Stimulated activated CD4-positive, alpha-beta T cell treated with anti-CD3 and anti-CD28 coated beads, Interleukin-4, amount 100 ng/mL, for 48 hours (primary cell): ENCODE data around the gene PLBD2.
"Not testable (repeated sequence)": the region's sequence is repeated elsewhere in the genome, so short reads cannot be mapped to it uniquely, and the experiment has no call there.

ENCODE experiments used
- DNase-seq, 2 donors: peaks; one replicate each; pipeline ENCODE4 v3.0.0-alpha.2; 2020; ENCODE audit warnings: low read depth in 2 of 2

Gene PLBD2

GRCh38 chr12:113333877-113334785 lies 24.3 kb upstream of the PLBD2 start:
- no peak for DNase-seq

- peak; percentile 75 to 93 for DNase-seq
Observed at GRCh38 chr12:113334786-113335539, 23.4 kb upstream of the PLBD2 start, which contains the start of gene SLC8B1. Gene SLC8B1 (minus strand): TSS chr12:113335109. CDS start chr12:113332878, 2,231 bp downstream.

- no peak for DNase-seq
Observed at GRCh38 chr12:113339540-113339939, 18.8 kb upstream of the PLBD2 start.

GRCh38 chr12:113340061-113340460 lies 18.3 kb upstream of the PLBD2 start:
- DNase-seq = no peak

GRCh38 chr12:113341535-113341934 lies 16.9 kb upstream of the PLBD2 start:
- no peak for DNase-seq

- no peak for DNase-seq
Observed at GRCh38 chr12:113345318-113345717, 13.1 kb upstream of the PLBD2 start.

GRCh38 chr12:113346353-113346752 lies 12.0 kb upstream of the PLBD2 start:
- no peak for DNase-seq

- DNase-seq = no peak
Observed at GRCh38 chr12:113347107-113347506, 11.3 kb upstream of the PLBD2 start.

- DNase-seq = no peak
Observed at GRCh38 chr12:113347892-113348291, 10.5 kb upstream of the PLBD2 start.

GRCh38 chr12:113348849-113349536 lies 9.4 kb upstream of the PLBD2 start:
- DNase-seq = no peak

- DNase-seq = no peak
Observed at GRCh38 chr12:113351089-113351488, 7.3 kb upstream of the PLBD2 start.

GRCh38 chr12:113354192-113354591 lies 4.2 kb upstream of the PLBD2 start:
- not testable (repeated sequence) for DNase-seq

- DNase-seq = no peak
Observed at GRCh38 chr12:113359133-113359938, 949 bp downstream of the PLBD2 start.

GRCh38 chr12:113359939-113360748 lies 1.8 kb downstream of the PLBD2 start:
- no peak for DNase-seq

- DNase-seq = no peak
Observed at GRCh38 chr12:113361574-113362370, 3.4 kb downstream of the PLBD2 start.

- DNase-seq = no peak
Observed at GRCh38 chr12:113364698-113365097, 6.3 kb downstream of the PLBD2 start.

- DNase-seq = no peak
Observed at GRCh38 chr12:113365639-113366395, 7.4 kb downstream of the PLBD2 start.

- DNase-seq = no peak
Observed at GRCh38 chr12:113366827-113367226, 8.4 kb downstream of the PLBD2 start.

- DNase-seq = no peak
Observed at GRCh38 chr12:113368331-113368730, 9.9 kb downstream of the PLBD2 start.
